HG02763 (cell line): ENCODE measurements around the gene GSAP.

Source experiments
- ATAC-seq: cut with Tn5 transposase; IDR thresholded peaks from one replicate; pipeline ENCODE4 v1.9.1; 2021; ENCODE audit warnings: mild to moderate bottlenecking, moderate library complexity; ENCODE audit not compliant: unreplicated experiment

The GSAP gene

DNA sequence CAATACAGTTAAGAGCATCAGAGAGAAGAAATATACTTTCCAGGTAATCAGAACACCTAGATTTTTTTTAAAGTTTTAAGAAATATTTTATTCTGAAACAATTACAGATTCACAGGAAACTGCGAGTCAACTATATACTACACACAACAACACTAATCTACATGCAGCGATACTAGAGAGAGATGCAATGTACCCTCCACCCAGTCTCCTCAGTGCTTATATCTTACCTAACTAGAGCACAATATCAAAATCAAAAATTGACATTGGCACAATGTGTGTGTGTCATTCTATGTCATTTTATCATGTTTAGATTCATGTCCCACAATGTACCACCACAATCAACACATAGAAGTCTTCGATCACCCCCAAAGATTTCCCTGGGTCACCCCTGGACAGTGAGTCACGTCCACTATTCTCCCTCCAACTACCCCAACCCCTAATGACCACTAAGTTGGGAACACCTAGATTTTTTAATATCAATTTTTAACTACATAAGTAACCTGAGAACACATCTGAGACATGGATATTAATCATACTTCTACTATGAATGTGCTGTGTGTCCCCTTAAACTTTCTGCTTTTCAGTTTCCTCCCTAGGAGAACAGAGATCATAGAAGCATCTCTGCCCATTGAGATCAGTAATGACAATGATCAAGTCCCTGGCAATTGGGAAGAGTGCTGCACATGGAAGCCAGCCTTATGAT, 86.5 kb downstream of the GSAP start:
- peak; percentile 8 for ATAC-seq

DNA sequence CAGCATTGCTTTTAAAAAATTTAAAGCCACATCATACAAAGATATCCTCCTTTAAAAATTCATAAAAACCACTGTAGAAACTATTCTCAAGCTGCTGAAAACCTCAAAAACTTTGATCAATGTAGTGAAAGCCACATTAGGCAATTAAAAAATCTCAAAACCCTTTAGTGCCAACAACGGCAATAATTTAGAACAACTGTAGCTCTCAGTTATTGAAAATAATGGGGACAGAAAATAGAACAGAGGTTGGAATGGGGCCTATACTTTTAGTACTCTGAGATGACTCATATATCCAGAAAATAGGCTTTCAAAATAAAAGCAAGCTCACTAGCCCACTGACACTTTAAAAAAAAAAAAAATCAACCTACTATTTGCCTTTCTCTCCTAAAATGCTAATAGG, 87.5 kb downstream of the GSAP start:
- ATAC-seq, result no peak

DNA sequence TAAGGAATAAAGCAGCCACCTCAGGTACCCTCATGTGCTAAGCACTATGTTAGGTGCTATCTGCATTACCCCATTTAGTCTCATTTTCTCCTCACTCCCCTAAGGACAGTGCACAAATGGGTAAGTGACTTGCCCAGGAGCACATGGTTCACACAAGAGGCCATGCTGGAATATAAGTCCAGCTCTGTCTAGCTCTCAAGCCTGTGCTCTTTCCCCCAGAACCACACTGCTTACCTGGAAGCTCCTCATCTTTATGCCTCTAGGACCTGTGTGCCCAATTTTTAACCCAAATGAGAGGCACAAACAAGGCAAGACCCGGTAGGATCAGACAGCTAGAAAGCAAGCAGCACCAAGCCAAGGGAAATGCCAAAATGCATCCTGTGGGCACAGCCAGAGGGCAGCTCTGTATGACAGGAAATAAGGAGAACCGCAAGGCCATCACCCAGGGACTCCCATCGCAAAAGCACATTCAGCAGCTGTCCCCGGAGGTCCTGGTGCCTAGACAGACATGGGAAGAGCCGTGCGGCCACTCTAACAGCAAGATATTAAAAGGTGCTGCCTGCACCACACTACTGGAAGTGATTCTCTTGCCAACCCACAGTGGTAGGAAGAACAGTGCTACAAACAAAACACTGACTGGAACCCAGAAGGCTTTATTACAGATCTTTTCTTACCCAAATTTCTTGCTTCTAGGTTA, 88.1 kb downstream of the GSAP start:
- no peak for ATAC-seq

DNA sequence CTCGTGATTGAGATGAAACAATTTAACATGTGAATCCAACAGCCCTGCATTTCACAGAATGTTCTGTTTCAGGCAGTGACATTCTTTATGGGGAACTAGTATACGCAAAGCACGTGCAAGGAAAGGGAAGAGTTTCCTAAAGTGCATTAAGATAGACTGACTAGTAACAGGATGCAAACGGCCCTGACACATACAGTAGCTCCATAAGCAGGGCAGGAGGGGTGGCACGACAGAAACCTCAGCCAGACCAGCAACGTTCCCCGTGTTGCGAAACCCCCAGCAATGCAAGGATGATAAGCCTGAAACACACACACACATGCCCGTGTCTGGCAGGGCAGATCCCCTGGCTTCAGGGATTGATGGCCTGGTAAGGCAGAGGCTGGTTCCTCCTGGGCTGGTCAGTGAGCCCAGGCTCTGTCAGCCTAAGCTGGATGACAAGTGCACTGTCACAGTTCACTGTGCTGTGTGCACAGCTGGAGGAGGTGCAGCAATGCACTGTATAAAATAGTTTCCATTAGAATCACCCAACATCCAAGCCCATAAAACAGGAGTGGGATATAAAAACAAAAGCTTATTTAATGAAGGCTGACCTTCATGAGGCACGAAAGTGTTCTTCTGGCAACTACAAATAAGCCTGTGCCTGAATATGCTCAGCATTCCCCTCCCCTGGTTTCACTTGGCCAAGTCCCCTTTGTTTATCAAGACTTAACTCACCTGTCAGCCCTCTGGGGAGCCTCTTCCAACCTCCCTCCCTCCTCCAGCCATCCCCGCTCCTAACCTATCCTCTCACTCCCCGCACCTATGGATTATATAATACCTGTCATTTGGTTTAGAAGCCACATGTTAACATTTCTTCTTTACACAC, 88.8 kb downstream of the GSAP start:
- no peak for ATAC-seq

DNA sequence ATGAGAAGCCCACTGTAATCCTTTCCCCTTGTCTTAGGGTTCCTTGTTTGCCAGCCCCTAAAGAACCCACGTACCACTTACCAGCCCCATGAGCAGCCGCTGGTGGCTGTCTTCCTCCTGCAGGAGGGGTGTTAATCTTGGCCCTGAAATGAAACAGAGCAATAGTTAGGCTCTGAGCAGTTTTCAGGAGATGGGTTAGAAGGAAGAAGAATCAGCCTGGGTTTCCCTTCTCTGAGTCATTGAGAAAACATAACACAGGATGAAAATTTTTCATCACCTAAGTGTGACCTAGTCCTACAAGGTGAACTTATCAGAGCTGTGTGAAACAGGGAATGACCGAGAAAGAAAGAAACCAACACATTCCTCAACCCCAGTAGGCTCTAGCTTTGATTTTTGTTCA, 90.0 kb downstream of the GSAP start:
- ATAC-seq, result no peak

DNA sequence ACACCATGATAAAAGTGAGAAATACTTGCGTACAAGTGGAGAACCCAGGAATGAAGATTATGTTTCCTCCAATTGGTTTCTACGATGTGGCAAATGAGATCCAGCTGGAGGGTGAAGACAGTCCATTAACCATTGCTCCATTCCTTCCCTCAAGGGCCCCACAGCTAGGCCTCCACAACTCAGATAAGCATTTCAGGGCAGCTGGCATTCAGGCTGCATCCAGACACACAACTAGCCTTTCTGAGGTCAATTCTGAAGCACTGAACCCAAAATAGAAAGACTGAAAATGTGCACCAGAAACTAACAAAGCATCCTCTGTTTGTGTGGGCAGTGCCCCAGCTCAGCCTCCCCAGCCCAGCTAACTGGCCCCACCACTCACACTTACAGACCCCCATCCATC, 94.8 kb downstream of the GSAP start:
- no peak for ATAC-seq

DNA sequence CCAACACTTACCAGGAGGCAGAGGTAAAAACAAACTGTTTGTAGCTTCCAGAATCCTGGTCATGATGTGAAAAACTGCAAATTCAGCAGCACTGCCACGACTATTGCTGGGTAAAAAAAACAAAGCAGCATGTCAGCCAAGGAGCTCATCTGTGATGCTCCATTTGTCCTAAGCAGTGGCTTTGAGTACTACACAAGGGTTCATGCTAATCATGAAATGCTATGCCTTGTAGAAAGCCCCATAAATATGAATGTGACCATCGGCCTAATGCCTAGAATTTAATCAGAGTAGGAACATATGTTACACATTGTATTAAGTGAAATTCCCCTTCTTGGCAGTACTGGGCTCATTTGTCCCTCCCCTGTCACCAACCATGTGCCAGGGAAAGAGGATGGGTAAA, 95.4 kb downstream of the GSAP start:
- ATAC-seq, result no peak

DNA sequence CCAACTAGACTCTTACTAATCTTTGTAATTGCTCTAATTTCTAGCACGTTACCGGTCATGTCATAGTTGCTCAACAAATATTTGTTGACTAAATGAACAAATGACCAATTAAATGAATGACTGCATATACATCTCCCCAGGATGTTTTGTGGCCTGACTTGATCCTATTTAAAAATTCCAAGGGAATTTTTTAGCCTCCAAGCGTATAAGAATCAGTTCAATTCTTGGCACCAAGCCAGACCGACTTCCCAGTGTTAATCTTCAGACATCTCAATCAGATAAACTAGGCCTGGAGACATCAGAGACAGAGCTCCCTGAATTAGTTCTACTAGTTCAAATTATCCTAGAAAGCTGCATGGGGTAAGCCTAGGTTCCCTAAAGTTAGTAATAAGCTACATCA, 96.0 kb downstream of the GSAP start:
- ATAC-seq, result no peak

DNA sequence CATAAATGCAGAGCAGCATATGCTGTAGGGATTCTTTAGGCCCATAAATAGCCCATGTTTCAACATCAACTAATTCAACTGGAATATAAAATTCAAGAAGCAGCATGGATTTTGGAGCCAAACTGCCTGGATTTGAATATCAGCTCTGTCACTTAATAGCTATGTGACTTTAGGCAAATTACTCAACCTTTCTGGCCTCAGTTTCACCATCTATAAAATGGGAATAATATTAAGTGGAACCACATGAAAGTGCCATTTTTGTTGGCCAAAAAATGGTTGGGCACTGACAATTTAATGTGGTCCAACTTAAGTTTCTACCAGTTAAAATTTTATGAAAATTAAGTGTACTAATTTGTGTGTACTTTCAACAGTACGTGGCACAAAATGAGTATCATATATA, 98.1 kb downstream of the GSAP start:
- ATAC-seq, result no peak

DNA sequence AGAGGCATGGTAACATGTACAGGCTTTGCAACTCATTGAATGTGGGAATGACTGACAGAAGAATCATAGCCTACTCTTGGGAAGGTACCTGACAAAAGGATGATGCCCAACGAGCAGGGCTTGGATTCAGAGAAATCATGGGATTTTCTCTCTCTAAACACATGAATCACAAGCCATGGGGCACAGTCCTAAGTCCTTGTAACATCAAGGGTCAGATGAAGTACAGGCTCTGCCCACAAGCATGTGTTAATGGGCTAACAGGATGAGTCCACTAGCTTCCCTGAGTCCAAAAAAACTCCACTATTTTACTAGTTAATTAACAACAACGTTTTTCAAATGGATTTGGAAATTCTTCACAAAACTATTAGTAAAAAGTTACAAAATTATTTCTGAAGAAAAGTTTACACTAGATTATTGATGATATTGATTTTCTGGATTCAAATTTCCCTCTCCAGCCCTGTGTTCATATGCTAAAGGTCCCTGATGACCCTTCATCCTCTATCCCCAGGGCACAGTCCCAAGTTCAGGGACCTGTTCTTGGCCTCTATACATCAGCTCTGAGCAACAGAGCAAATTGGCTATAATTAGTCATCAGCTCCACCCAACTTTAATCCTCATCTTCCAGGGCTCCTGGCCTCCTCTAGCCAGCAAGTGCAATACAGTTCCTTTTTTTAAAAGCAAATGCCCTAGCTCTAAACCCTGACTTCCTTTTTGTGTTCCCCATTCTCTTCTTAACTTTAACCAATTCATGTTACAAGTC, 99.8 kb downstream of the GSAP start:
- no peak for ATAC-seq

DNA sequence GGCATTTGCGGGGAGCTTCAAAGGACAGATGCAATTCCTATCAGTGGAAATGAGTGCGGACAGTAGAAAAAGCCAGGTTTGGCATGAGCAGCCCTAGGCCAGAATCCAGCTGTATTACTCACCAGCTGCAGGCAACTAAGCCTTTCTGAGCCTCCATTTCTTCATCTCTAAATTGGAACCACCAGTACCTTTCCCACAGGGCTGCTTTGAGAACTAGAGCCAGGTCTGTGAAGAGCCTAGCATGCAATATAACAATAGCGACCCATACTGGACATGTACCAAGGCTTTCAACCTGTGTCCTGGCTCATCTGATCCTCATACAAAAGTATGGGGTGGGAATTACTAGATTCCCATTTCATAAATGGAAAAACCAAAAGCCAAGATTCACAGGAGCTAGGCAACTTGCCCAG, 101.0 kb downstream of the GSAP start:
- ATAC-seq, result no peak

DNA sequence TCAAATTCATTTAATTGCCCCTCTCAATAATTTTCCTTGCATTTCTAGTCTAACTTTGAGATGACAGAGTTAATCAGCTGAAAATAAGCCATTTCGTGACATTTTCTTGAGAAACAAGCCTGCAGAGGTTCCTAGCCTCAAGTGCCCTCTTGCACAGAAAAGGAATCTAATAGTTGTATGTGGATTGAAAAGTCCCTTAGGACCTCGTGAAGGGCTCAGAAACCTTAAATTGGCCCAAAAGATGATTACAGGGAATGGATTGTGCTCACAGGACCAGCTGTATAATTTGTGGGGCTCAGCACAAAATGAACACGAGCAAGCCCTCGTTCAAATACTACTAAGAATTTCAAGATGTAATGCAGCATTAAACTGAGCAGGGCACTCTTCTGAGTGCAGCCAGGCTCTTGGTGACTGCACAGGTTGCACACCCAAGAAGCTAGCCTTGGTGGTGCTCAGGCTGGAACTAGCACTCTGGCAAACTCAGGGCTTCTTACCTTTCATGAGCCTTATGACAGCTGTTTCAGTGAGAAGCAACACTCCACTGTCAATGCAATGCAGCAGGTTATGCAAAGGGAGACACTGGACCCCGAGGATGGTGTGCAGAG, 102.2 kb downstream of the GSAP start:
- no peak for ATAC-seq

DNA sequence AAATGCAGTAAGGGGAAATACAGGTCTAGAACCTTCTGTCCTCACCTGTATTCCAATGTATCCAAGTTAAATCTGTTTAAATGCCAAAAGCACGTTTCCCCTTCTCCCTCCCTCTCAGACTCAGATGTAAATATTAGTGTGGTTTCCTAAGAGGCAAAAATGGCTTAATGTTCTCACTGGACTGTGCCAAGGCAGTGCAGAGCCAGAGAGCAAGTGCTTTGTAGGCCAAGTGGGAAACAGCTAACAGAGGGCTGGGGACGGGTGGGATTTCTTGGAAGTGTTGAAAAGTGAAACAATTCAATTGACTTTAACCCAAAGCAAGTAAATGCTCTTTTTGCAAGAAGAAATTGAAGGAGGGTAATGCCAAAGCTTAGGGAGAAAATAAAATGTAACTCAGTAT, 103.1 kb downstream of the GSAP start:
- ATAC-seq, result no peak

DNA sequence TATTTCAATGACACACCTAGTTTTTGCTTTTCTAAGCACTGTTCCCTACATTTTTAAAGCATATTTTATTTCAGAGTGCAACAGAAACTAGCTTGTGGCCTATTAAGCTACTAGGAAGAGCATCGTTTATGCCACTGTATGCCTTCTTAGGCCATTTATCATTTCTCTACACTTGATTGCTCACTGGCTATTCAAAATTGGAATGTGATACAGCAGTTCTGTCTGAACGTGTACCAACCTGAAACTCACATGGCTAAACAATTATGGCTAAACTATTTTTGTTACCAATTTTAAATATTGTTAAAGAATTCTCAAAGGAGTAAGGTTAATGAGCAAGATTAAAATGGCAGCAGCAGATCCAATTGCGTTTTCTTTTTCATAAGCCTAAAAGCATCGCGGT, 105.2 kb downstream of the GSAP start:
- ATAC-seq, result no peak

DNA sequence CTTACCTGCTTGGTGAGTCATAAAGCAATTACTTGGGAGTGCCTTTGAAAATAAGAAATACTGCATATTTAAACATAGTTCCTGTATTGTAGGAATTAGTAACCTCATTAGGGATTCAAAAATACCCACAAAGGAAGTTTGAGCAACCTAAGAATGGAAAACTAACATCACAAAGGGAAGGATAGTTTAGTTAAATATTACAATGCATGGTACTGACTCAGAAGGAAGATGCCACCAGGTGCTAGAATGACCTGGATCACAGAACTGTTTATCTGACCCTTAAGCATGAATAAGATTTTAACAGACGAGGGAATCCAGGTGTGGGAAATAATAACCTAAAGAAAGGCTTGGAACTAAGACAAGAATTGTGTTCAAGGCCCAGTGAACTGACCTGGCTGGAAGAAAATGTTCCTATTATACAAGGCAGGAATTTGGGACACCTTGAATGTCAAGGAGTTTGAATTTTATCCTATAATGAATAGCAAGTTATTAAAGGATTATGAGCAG, 106.4 kb downstream of the GSAP start:
- ATAC-seq, result no peak

DNA sequence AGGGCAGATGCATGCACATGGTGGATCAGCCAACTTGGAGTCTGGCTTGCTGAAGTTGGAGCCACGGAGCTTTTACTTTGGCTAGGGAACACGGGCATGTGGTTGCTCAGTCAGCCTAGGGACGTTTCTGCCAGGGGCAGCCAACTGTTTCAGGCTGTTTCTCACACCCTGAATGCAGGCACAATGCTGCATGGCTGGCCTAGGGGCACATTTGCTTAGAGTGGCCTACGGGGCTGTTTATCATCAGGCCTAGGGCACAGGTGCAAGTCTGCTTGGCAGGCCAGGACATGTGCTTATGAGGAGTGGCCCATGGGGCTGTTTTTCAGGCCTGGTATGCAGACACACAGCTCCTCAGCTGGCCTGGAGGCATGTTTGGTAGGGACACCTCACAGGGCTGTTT, 107.4 kb downstream of the GSAP start:
- no peak for ATAC-seq

DNA sequence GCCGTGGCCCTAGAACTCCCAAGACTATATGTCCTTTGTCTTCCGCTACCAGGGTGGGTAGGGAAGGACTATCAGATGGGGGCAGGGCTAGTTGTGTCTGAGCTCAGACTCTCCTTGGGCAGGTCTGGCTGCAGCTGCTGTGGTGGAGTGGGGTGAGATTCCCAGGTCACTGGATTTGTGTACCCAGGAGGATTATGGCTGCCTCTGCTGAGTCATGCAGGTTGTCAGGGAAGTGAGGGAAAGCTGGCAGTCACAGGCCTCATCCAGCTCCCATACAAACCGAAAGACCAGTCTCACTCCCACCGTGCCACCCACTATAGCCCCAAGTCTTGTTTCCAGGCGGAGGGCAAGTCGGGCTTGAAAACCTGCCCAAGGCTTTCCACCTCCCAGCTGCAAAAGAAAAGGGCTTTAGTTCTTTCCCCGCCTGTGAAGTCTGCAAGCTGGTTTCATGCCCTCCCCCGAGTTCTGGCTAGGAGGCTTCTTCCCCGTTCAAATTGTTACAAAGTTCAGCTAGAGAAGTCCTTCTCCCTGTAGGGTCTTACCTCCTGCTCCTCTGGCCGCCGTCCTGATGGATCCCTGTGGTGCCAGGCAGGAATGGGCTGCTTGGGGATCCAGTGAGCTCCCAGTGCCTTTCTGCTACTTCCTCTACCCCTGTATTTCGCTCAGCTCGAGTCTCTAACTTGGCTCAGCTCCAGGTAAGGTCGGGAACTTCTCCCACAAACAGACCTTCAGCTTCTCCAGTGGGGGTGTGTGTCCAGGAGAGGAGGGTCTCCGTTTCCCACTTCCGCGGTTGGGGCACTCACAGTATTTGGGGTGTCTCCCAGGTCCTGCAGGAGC, 109.7 kb downstream of the GSAP start:
- no peak for ATAC-seq

DNA sequence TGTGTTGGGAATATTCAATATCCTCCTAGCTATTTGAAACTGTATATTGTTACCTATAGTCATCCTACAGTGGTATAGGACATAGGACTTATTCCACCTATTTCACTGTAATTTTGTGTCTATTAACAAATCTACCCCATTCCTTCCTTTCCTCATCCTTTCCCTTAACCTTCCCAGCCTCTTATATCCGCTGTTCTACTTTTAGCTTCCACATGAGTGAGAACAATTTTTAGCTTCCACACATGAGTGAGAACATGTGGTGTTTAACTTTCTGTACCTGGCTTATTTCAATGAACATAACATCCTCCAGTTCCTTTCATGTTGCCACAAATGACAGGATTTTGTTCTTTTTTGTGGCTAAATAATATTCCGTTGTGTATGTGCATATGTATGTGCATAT, 120.6 kb downstream of the GSAP start:
- ATAC-seq, result no peak

DNA sequence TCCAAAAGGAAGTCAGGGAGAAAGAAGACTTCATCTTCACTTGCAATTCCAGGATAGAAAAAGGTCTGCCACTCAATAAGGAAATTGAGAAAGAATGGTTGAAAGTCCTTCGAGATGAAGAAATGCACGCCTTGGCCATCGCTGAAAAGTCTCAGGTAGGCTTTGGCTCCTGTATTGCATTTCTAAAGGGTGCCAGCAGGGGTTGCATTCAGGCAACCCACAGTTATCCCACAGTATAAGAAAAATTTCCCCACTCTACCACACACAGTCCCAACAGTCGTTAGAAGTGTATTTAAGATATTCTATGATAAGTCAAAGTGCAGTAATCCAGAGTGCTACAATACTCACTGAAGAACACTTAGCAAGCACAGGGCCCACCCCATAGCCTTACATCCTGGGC, 123.1 kb downstream of the GSAP start:
- no peak for ATAC-seq

DNA sequence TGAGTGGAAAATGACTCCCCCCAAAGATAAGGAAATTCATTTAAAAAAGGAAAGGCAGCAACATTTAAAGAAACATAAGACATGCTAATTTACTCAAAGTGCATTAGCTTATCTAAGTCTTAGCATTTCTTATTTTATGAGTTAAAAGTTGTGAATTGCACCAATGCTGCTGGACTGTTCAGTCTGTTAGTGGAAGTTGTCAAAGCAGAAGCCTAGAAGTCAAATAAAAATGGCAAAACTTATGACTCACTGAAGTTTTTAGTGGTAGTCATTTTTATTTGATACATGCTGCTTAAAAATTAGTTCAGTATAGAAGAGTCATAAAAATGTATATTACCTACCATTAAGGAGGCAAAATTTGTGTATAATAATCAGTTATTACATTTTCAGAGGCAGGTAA, 125.7 kb downstream of the GSAP start:
- ATAC-seq, result no peak
